Natural killer cell (primary cell): Measurements from ENCODE around the gene MAST4. TPM values are rescaled to one million over a fixed set of nuclear protein-coding genes. Genes with fewer than 3 reads are reported as not detected.

Experiments
- ATAC-seq, 3 donors: fragments of 150-1000 bp in 2 of 3; fragments of 200-7000 bp in 1 of 3; cut with Tn5 transposase; 1 replicate in 1 of 3; 2 replicates in 2 of 3; pipeline ENCODE4 v1.10.0; 2021; ENCODE audit warnings: mild to moderate bottlenecking in 2 of 3, moderate library complexity in 2 of 3
- DNase-seq, 2 donors: peaks; one replicate each; pipeline versions ENCODE4 v3.0.0 to v3.0.0-alpha.2; 2013 to 2021; ENCODE audit warnings: mixed read lengths in 1 of 2
- H3K27ac ChIP-seq: one replicate; pipeline ENCODE4 v1.5.1; 2013; ENCODE audit warnings: mild to moderate bottlenecking, low read length
- H3K27me3 ChIP-seq: one replicate; pipeline ENCODE4 v1.6.1; 2013; ENCODE audit warnings: low read length; ENCODE audit not compliant: control insufficient read depth, insufficient read depth
- H3K36me3 ChIP-seq: one replicate; pipeline ENCODE4 v1.6.1; 2013; ENCODE audit warnings: low read length; ENCODE audit not compliant: control insufficient read depth, insufficient read depth
- H3K4me1 ChIP-seq: one replicate; pipeline ENCODE4 v1.6.1; 2013; ENCODE audit warnings: low read length; ENCODE audit not compliant: control insufficient read depth, insufficient read depth
- H3K4me3 ChIP-seq: one replicate; pipeline ENCODE4 v1.5.1; 2013; ENCODE audit warnings: low read length
- H3K9me3 ChIP-seq: one replicate; pipeline ENCODE4 v1.6.1; 2013; ENCODE audit warnings: low read length; ENCODE audit not compliant: control insufficient read depth, insufficient read depth
- H3K27ac Mint-ChIP-seq, 2 donors: one replicate each; pipeline ENCODE4 v1.8.0; 2022; ENCODE audit warnings: mild to moderate bottlenecking in 2 of 2, mixed read lengths in 2 of 2, moderate library complexity in 1 of 2
- H3K27me3 Mint-ChIP-seq, 2 donors: one replicate each; pipeline ENCODE4 v1.8.0; 2022; ENCODE audit warnings: low read depth in 2 of 2, mixed read lengths in 2 of 2
- H3K36me3 Mint-ChIP-seq: one replicate; pipeline ENCODE4 v1.8.0; 2022; ENCODE audit warnings: mixed read lengths
- H3K4me1 Mint-ChIP-seq, 2 donors: one replicate each; pipeline ENCODE4 v1.8.0; 2022; ENCODE audit warnings: mixed read lengths in 2 of 2
- H3K4me3 Mint-ChIP-seq: one replicate; pipeline ENCODE4 v1.8.0; 2022; ENCODE audit warnings: mild to moderate bottlenecking, moderate library complexity, mixed read lengths
- H3K9me3 Mint-ChIP-seq, 2 donors: one replicate each; pipeline ENCODE4 v1.8.0; 2022; ENCODE audit warnings: mixed read lengths in 2 of 2
- WGBS: methylation state at CpG from one replicate; pipeline ENCODE4 v1.1.7; 2013; ENCODE audit warnings: missing lambda C conversion rate; ENCODE audit not compliant: insufficient coverage; 5-methylcytosine and 5-hydroxymethylcytosine counted together
- intact Hi-C: fragments of 100-400 bp; cut with micrococcal nuclease; formaldehyde crosslinking; loops from one replicate; pipeline ENCODE4 v1.14.2; 2022
- total RNA-seq, 4 donors: library from RNA; stranded (reverse); fragments of 120-200 nt in 1 of 4; gene quantifications; one replicate each; pipeline versions ENCODE4 v1.2.3 to v1.2.4, GENCODE V29; 2013 to 2022
- TF ChIP-seq, protein P1 (sequence below): fragments of 200-600 bp; IDR thresholded peaks from one replicate; pipeline ENCODE4 v1.8.0; 2022; ENCODE audit warnings: antibody characterized with exemption

MAST4 gene
- total RNA-seq, 3 donors from 2014 or later (not counting 1 experiment from before 2014, with no cell fraction given): 6.5 to 14.1 (median 12.7) TPM

DNA sequence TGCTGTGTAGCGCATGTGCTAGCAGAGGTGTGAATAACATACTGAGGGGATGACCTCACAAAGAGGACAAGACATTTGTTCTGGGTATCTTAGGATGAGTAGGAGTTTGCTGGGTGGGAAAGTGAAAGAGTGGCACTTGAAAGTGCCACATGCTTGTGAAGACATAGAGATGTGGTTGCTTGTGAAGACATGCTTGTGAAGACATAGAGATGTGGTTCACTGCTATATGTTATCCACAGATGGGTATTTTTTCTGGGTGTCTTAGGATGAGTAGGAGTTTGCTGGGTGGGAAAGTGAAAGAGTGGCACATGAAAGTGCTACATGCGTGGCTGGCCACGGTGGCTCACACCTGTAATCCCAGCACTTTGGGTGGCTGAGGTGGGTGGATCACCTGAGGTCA, 63.6 kb downstream of the MAST4 start:
- Histone ChIP-seq H3K4me3 (no peak overlapping the region), H3K9me3 (no peaks in the 10 kb centered on the region), H3K27ac (no peak overlapping the region), H3K27me3 (no peaks in the 10 kb centered on the region), H3K4me1 (no peaks in the 10 kb centered on the region), H3K36me3 (no peaks in the 10 kb centered on the region)
- DNase-seq (no peak), ATAC-seq (no peak)
- no peaks in the 10 kb centered on the region for H3K4me1 Mint-ChIP-seq
- H3K36me3 Mint-ChIP-seq: no peaks in the 10 kb centered on the region
- no peak overlapping the region for H3K27ac Mint-ChIP-seq
- peaks cover 5 to 10% of the 10 kb centered on the region in 2 donors for H3K9me3 Mint-ChIP-seq
- WGBS: 74% methylated on average over 3 of the region's 3 CpGs
- H3K4me3 Mint-ChIP-seq: no peak overlapping the region
- TF ChIP-seq, protein P1, sequence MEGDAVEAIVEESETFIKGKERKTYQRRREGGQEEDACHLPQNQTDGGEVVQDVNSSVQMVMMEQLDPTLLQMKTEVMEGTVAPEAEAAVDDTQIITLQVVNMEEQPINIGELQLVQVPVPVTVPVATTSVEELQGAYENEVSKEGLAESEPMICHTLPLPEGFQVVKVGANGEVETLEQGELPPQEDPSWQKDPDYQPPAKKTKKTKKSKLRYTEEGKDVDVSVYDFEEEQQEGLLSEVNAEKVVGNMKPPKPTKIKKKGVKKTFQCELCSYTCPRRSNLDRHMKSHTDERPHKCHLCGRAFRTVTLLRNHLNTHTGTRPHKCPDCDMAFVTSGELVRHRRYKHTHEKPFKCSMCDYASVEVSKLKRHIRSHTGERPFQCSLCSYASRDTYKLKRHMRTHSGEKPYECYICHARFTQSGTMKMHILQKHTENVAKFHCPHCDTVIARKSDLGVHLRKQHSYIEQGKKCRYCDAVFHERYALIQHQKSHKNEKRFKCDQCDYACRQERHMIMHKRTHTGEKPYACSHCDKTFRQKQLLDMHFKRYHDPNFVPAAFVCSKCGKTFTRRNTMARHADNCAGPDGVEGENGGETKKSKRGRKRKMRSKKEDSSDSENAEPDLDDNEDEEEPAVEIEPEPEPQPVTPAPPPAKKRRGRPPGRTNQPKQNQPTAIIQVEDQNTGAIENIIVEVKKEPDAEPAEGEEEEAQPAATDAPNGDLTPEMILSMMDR: no peak
- H3K27me3 Mint-ChIP-seq: peaks cover 12 to 17% of the 10 kb centered on the region in 2 donors
- intact Hi-C loops: no loop called here

DNA sequence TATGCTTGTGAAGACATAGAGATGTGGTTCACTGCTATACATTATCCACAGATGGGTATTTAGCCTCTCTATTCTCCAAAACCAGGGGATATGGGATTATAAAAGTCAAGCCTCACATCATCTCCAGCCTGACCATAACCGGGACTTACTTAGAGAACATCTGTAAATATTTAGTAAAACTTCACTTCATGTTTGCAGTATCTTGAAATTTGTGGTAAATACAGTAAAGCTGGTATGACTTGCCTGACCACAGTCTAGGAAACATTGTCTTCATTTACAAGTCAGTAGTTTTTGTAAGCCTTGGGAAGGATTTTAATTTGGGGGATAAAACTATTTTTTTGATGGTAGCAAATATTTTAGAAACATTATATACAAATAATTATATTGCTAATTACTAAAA, 64.2 kb downstream of the MAST4 start:
- no peaks in the 10 kb centered on the region for H3K4me1 Mint-ChIP-seq
- H3K9me3 Mint-ChIP-seq: peaks cover 5 to 11% of the 10 kb centered on the region in 2 donors
- no peak overlapping the region for H3K27ac ChIP-seq
- H3K4me1 ChIP-seq: no peaks in the 10 kb centered on the region
- WGBS: no CpG with 5 or more reads among the region's 1 CpG
- H3K36me3 ChIP-seq: no peaks in the 10 kb centered on the region
- H3K27me3 Mint-ChIP-seq: peaks cover 12 to 20% of the 10 kb centered on the region in 2 donors
- ATAC-seq (no peak), DNase-seq (no peak)
- no peaks in the 10 kb centered on the region for H3K9me3 ChIP-seq
- no peak overlapping the region for H3K4me3 Mint-ChIP-seq
- intact Hi-C loops: no loop called here
- no peaks in the 10 kb centered on the region for H3K27me3 ChIP-seq
- no peaks in the 10 kb centered on the region for H3K36me3 Mint-ChIP-seq
- no peak overlapping the region for H3K4me3 ChIP-seq
- no peak overlapping the region for H3K27ac Mint-ChIP-seq
- TF ChIP-seq, protein P1: no peak

DNA sequence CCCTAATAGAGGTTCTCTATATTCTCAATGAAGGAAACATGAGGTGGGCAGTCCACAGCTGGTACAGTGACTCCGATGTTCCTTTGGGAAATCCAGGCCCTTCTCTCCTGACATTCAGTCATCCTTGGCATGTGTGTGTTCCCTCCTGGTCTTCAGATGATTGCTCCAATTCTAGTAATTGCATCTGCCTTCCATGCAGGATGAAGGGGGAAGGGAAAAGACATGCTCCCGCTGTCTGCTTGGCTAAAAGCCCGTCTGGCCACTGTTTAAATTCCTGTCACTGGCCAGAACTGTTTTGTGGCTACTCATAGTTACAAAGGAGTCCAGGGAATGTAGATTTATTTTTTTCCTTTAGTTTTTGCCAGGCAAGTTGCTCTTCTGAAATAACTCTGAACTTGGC, 65.0 kb downstream of the MAST4 start:
- Histone ChIP-seq H3K4me1 (no peaks in the 10 kb centered on the region), H3K9me3 (no peaks in the 10 kb centered on the region), H3K27ac (no peak overlapping the region), H3K27me3 (no peaks in the 10 kb centered on the region), H3K36me3 (no peaks in the 10 kb centered on the region), H3K4me3 (no peak overlapping the region)
- TF ChIP-seq, protein P1: no peak
- Mint-ChIP-seq H3K27me3 (peaks cover 12 to 22% of the 10 kb centered on the region in 2 donors), H3K36me3 (no peaks in the 10 kb centered on the region), H3K4me1 (no peaks in the 10 kb centered on the region), H3K9me3 (peaks cover 5 to 11% of the 10 kb centered on the region in 2 donors), H3K4me3 (no peak overlapping the region), H3K27ac (no peak overlapping the region)
- ATAC-seq: no peak
- intact Hi-C loops: no loop called here
- WGBS: 94% methylated on average over 3 of the region's 3 CpGs
- DNase-seq: no peak

DNA sequence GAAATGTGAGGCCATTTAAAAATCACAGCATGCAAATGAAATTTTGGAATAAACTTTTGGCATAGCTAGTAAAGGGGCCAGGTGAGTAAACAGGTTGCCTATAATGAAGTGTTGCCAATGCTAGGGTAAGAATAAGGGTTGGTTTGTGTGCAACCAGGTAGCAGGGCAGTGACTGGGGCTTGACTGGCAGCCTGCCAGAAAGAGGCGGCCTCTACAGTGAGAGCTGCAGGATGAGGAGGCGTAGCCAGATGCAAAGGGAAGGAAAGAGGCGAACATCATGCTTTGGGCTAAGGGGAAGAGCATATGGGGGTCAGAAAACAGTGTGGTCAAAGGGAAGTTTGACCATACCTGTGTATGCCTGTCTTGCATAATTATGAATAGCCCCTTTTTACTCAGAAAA, 70.6 kb downstream of the MAST4 start:
- Mint-ChIP-seq H3K9me3 (peaks cover 5 to 7% of the 10 kb centered on the region in 2 donors), H3K27ac (no peak overlapping the region), H3K4me3 (no peak overlapping the region), H3K27me3 (peaks cover 16 to 48% of the 10 kb centered on the region in 2 donors), H3K36me3 (no peaks in the 10 kb centered on the region), H3K4me1 (no peaks in the 10 kb centered on the region)
- Histone ChIP-seq H3K27ac (no peak overlapping the region), H3K27me3 (no peaks in the 10 kb centered on the region), H3K9me3 (no peaks in the 10 kb centered on the region), H3K4me1 (no peaks in the 10 kb centered on the region), H3K4me3 (no peak overlapping the region), H3K36me3 (no peaks in the 10 kb centered on the region)
- 62% methylated on average over 3 of the region's 3 CpGs for WGBS
- intact Hi-C loops: no loop called here
- TF ChIP-seq, protein P1: no peak
- DNase-seq (no peak), ATAC-seq (no peak)
